Motor neuron (in vitro differentiated cells): Measurements from ENCODE around the gene LHX3. TPM values are rescaled to one million over a fixed set of nuclear protein-coding genes. Genes with fewer than 3 reads are reported as not detected.

Experiments used
- ATAC-seq, 8 experiments: fragments of 200-7000 bp; cut with Tn5 transposase; replicated peaks in 6 of 8; 2 replicates each; pipeline ENCODE4 v1.8.0; 2021; ENCODE audit warnings: mild to moderate bottlenecking in 8 of 8, moderate library complexity in 8 of 8
- H3K27ac ChIP-seq, 2 donors: fragments of 250-450 bp; sonication (Bioruptor Pico); 2 replicates each; pipeline ENCODE4 v1.9.0; 2021; ENCODE audit warnings: antibody characterized with exemption in 2 of 2, mild to moderate bottlenecking in 2 of 2, moderate library complexity in 1 of 2
- H3K4me1 ChIP-seq, 2 donors: fragments of 250-450 bp; sonication (Bioruptor Pico); replicated peaks in 1 of 2; 2 replicates each; pipeline ENCODE4 v1.6.1; 2021; ENCODE audit warnings: antibody characterized with exemption in 2 of 2, mild to moderate bottlenecking in 2 of 2, moderate library complexity in 1 of 2
- H3K4me3 ChIP-seq, 5 donors: fragments of 250-450 bp; sonication (Bioruptor Pico); 2 replicates each; pipeline ENCODE4 v1.9.0; 2021; ENCODE audit warnings: antibody characterized with exemption in 5 of 5, mild to moderate bottlenecking in 5 of 5, moderate library complexity in 4 of 5
- WGBS, 10 experiments: fragments of 450-650 bp; shearing (Covaris generic); methylation state at CpG; one replicate each; pipeline ENCODE4 v1.0.0; 2022; 5-methylcytosine and 5-hydroxymethylcytosine counted together
- in situ Hi-C, 9 experiments: fragments of 400-800 bp; cut with MboI; loops; one replicate each; pipeline ENCODE4 v1.15.0; 2021; ENCODE audit warnings: low sequenced_read_pairs in 9 of 9, low pct_unique_long_range_greater_than_20kb in 2 of 9; ENCODE audit not compliant: unreplicated experiment in 9 of 9
- total RNA-seq, 8 experiments: library from RNA; unstranded; fragments of 300-600 nt; gene quantifications; 2 replicates each; pipeline versions ENCODE4 v1.2.3 to v1.2.4, GENCODE V29; 2022

The LHX3 gene
- total RNA-seq, 8 experiments from 2014 or later = 0.18 to 9.9 (median 3.8) TPM; not detected in 1

DNA sequence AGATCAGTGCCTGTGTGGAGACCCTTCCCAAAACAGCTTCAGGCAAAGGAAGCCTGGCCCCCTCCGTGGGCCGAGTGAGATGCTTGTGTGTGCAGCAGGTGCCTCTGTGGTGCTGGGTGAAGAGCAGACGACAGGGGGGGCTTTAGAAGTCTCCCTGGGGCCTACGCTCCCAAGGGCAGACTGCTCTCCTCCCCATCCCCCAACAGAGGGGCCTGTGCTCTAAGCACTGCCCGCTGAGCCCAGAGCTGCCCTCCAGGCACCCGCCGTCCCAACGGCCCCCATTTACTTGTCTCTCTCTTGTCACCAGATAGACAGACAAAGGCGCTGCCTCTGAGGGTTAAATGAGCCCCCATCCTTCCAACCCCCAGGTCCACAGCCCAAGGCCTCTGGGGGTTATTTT lies 2.7 kb upstream of the LHX3 start:
- in situ Hi-C loops = no loop called here
- 80 to 90% methylated on average over 1 to 2 of the region's 9 CpGs; no CpG with 5 or more reads in 8 of the 10 experiments for WGBS, 10 experiments
- ATAC-seq = no peak
- H3K4me3 ChIP-seq = no peak overlapping the region
- H3K4me1 ChIP-seq = peaks cover 45 to 49% of the 10 kb centered on the region in 2 donors
- H3K27ac ChIP-seq = no peak overlapping the region

DNA sequence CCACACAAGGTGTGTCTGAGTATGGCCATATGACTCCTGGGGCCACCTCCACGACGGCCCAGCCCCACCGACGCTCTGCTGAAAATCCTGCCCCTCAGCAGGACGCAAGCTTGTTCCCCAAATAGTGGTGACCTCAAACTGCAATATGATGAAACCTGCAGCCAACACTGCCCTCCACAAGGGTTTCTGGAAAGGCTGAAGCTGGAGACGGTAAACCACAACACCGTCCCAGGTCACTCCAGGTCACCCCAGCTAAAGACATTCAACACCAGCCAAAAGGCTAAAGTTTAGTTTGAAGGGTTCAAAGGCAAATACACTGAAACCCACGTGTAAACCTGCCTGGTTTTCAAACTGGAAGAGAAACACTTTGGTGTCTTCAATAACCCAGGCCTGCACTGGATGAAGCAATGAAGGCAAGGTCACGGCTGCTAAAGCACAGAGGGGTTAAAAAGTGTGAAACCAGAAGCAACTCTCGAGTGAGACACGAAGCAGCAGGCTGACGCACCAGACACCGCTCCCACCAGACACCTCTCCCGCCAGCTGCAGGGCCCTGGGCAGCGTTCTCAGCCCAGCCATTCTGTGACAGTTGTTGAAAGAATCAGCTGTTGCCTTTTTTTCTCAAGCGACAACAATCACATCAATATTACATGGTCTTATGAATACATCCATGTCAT lies 1.8 kb upstream of the LHX3 start:
- ATAC-seq = peak in 3 of 8 experiments; percentile 18 to 46 (median 25)
- WGBS, 10 experiments = 67 to 100% (median 82%) methylated on average over 1 to 15 of the region's 16 CpGs; no CpG with 5 or more reads in 1 of the 10 experiments
- in situ Hi-C loops = no loop called here
- H3K27ac ChIP-seq = peak overlapping the region in 1 of 2 donors; percentile 27
- peaks cover 42% of the 10 kb centered on the region in 2 donors for H3K4me1 ChIP-seq
- H3K4me3 ChIP-seq = no peak overlapping the region

GRCh38 chr9:136205707-136205992 lies 722 bp upstream of the LHX3 start:
- in situ Hi-C loops = no loop called here
- ATAC-seq = no peak
- no peak overlapping the region for H3K4me3 ChIP-seq
- H3K27ac ChIP-seq = no peak overlapping the region
- peaks cover 47 to 48% of the 10 kb centered on the region in 2 donors for H3K4me1 ChIP-seq
- 80 to 100% (median 95%) methylated on average over 1 to 2 of the region's 5 CpGs; no CpG with 5 or more reads in 6 of the 10 experiments for WGBS, 10 experiments

DNA sequence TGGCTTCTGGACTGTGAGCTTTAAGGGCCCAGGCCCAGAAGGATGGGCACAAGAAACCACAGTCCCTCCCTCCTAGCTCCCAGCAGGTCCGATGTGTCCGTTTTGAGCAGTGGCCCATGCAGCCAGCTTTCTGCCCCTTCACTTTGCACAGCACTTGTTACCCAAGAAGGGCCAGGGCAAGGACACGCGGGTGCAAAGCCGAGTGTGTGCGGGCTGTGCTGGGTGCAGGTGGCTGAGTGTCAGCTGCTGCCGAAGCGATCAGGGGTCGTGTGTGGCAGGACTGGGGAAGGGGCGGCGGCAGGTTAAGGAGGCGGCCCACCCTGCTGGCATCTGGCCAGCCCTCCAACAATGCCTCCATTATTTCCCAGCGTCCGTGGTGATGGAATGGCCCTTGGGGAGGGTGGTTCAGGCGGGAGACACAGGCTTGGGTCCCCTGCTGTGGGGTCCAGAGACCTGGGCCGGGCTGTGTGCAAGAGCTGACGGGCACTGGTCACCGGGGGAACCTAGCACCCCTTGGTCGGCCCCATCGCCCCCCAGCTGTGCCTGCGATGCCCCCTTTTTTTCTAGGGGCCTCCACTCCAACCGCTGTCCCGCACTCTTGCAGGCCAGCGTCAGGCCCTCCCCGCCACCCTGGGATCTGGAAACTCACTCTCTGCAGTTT lies 653 bp downstream of the LHX3 start:
- in situ Hi-C loops = no loop called here
- ATAC-seq = peak in 5 of 8 experiments; percentile 5 to 23 (median 16)
- Histone ChIP-seq H3K4me1 (peaks cover 57 to 58% of the 10 kb centered on the region in 2 donors), H3K4me3 (peak overlapping the region in 3 of 5 donors; percentile 3 to 33 (median 17)), H3K27ac (no peak overlapping the region)
- WGBS, 10 experiments = 9 to 54% (median 14%) methylated on average over 4 to 6 of the region's 25 CpGs; no CpG with 5 or more reads in 7 of the 10 experiments

- H3K4me3 ChIP-seq = peak overlapping the region; percentile 9 to 37 (median 24)
- in situ Hi-C loops = no loop called here
- peak in 4 of 8 experiments; percentile 0 to 7 (median 3) for ATAC-seq
- 9 to 100% (median 59%) methylated on average over 1 to 6 of the region's 33 CpGs; no CpG with 5 or more reads in 6 of the 10 experiments for WGBS, 10 experiments
- no peak overlapping the region for H3K27ac ChIP-seq
- H3K4me1 ChIP-seq = peaks cover 64 to 65% of the 10 kb centered on the region in 2 donors
Measured at GRCh38 chr9:136203408-136204144, 1.4 kb downstream of the LHX3 start.

- in situ Hi-C loops = no loop called here
- Histone ChIP-seq H3K27ac (no peak overlapping the region), H3K4me3 (peak overlapping the region; percentile 9 to 37 (median 24)), H3K4me1 (peaks cover 72 to 74% of the 10 kb centered on the region in 2 donors)
- peak in 5 of 8 experiments; percentile 8 to 11 (median 8) for ATAC-seq
- WGBS, 10 experiments = 8 to 53% (median 10%) methylated on average over 3 to 14 of the region's 99 CpGs; no CpG with 5 or more reads in 5 of the 10 experiments
Measured at GRCh38 chr9:136202454-136203407, 2.2 kb downstream of the LHX3 start.

DNA sequence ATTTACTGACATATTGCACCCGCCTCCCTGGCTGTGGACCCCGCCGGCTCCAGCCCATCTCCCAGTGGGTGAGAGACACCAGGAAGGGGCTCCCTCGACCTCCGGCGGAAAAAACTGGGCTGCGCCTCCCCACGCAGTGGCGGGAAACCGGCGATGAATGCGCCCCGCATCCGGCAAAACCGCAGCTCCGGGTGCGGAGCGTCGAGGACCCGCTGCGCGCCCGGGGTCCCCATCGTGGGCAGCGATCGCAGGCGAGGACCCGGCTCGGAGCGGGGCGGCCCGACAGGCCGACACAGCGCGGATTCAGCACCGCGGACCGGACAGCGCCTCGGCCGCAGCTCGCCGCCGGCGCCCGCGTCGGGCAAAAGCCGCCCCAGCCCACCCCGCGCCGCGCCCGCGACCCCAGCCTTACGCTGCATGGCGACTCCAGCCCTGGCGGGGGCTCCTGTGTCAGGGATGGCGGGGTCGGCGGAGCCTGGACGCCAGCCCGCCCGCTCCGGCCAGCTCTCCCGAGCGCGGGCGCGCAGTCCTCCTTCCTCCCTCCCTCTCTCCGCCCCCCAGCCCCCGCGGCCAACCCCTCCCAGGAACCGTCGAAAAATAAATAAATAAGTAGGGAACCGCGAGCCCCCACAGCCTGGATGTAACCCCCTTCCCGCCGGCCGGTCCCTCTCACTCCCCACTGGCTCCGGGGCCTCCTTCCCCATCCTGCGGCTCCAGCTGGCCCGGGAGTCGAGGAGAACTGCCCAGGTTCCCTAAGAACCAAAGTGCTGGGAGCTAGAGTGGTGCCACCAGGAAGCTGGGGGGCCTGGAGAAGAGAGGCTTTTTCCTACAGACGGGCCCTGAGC lies 3.1 kb downstream of the LHX3 start:
- peak in 4 of 8 experiments; percentile 8 to 60 (median 14) for ATAC-seq
- Histone ChIP-seq H3K4me3 (peak overlapping the region; percentile 9 to 37 (median 24)), H3K27ac (no peak overlapping the region), H3K4me1 (peaks cover 76 to 79% of the 10 kb centered on the region in 2 donors)
- in situ Hi-C loops = no loop called here
- WGBS, 10 experiments = 9 to 20% (median 20%) methylated on average over 1 to 4 of the region's 85 CpGs; no CpG with 5 or more reads in 7 of the 10 experiments

GRCh38 chr9:136201174-136201573 lies 3.8 kb downstream of the LHX3 start:
- Histone ChIP-seq H3K27ac (no peak overlapping the region), H3K4me3 (peak overlapping the region in 3 of 5 donors; percentile 24 to 37 (median 33)), H3K4me1 (peaks cover 81 to 83% of the 10 kb centered on the region in 2 donors)
- no peak for ATAC-seq
- in situ Hi-C loops = no loop called here
- 6 to 73% (median 34%) methylated on average over 1 to 8 of the region's 13 CpGs; no CpG with 5 or more reads in 4 of the 10 experiments for WGBS, 10 experiments

GRCh38 chr9:136200424-136200823 lies 4.5 kb downstream of the LHX3 start:
- WGBS, 10 experiments = 0 to 70% (median 38%) methylated on average over 2 to 11 of the region's 19 CpGs; no CpG with 5 or more reads in 5 of the 10 experiments
- H3K4me3 ChIP-seq = no peak overlapping the region
- H3K4me1 ChIP-seq = peaks cover 80 to 82% of the 10 kb centered on the region in 2 donors
- in situ Hi-C loops = no loop called here
- no peak overlapping the region for H3K27ac ChIP-seq
- no peak for ATAC-seq

GRCh38 chr9:136199391-136200288 lies 5.3 kb downstream of the LHX3 start:
- WGBS, 10 experiments = 0 to 80% (median 6%) methylated on average over 1 to 15 of the region's 71 CpGs; no CpG with 5 or more reads in 4 of the 10 experiments
- Histone ChIP-seq H3K27ac (no peak overlapping the region), H3K4me1 (peaks cover 78% of the 10 kb centered on the region in 2 donors), H3K4me3 (peak overlapping the region in 1 of 5 donors; percentile 15)
- in situ Hi-C loops = no loop called here
- ATAC-seq = no peak
